ENCODE measurements around the gene CASP6. TPM values are rescaled to one million over a fixed set of nuclear protein-coding genes. Genes with fewer than 3 reads are reported as not detected.
"Not testable (repeated sequence)": the region's sequence is repeated elsewhere in the genome, so short reads cannot be mapped to it uniquely, and the experiment has no call there.

The CASP6 gene
- total RNA-seq, 1 donor from 2014 or later, result 7.0 TPM

DNA sequence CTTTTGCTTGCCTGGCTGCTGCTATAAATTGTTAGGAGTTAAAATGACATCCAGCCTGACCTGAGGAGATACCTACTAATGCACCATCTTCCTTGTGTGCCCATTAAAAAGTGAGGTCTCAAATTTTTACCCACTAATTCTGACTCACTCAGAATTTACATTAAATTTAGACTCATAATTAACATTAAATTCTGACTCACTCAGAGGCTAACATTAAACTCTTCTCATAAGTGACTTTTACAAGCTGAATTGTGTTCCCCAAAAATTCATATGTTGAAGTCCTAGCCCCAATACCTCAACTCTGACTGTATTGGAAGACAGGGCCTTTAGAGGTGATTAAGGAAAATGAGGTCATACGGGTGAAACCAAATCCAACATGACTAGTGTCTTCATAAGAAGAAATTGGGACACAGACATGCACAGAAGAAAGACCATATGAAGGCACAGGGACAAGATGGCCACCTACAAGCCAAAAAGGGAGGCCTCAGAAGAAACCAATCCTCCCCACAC is 11.8 kb downstream of the CASP6 start:
- Mint-ChIP-seq H3K27ac (no peak overlapping the region), H3K4me3 (no peak overlapping the region)
- no peak for DNase-seq

DNA sequence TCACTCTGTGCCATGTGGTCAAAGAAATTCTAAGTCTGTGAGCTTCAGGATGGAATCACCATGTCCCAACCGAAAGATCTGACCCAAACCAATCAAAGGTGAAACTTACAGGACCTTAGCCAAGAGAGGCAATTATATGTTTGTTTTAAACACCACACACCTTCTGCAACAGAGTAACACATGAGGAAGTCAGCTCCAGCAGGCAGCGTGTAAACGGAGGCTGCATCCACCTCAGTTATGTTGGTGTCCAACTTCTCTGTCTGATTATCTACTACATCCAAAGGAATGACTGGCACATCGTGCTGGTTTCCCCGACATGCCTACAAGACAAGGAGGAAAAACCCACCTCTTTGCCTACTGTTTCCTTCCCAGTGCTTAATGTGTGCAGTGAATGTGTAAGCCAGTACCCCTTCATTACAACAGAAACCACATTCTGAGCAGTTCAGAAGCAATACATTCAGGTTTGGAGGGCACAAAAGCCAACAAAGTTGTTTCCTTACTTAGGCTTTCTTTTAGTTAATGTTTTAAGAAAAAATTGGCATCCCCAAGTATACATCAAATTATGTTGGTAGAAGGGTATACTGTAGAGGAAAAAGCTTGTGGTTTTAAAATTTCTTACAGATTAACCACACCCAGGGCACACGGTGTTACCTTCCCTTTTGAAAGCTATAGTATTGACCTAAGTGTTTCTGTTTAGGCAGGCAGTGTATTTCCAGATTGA is 12.4 kb downstream of the CASP6 start:
- peaks cover 16% of the 10 kb centered on the region for H3K4me1 Mint-ChIP-seq
- peak overlapping the region; percentile 9 for H3K4me3 Mint-ChIP-seq
- TF ChIP-seq CTCF (IDR thresholded peaks at IDR 0.05), result no peak
- DNase-seq (no peak), ATAC-seq (ENCODE audit: low read depth) (no peak)
- ChIA-PET CTCF (no interaction called here), POLR2A (interaction anchor here (1.0 kb wide), 1 partner anchor 130 kb away, joined by 3 read pairs; no protein-coding TSS in a partner anchor)
- H3K9me3 Mint-ChIP-seq, result no peaks in the 10 kb centered on the region
- H3K27ac Mint-ChIP-seq, result peak overlapping the region; percentile 8
- intact Hi-C loops (cut with micrococcal nuclease), result no loop called here
- H3K27me3 Mint-ChIP-seq, result no peaks in the 10 kb centered on the region
- peaks cover 50% of the 10 kb centered on the region for H3K36me3 Mint-ChIP-seq (ENCODE audit: low read depth)

More for the DNA sequence above, 11.8 kb downstream of the CASP6 start:
- no peak for ATAC-seq (ENCODE audit: low read depth)
- intact Hi-C loops (cut with micrococcal nuclease), result no loop called here
- no peaks in the 10 kb centered on the region for H3K27me3 Mint-ChIP-seq
- POLR2A ChIA-PET, result no interaction called here
- no peaks in the 10 kb centered on the region for H3K9me3 Mint-ChIP-seq
- TF ChIP-seq CTCF (IDR thresholded peaks at IDR 0.05), result no peak
- H3K36me3 Mint-ChIP-seq (ENCODE audit: low read depth), result peaks cover 50% of the 10 kb centered on the region
- peaks cover 16% of the 10 kb centered on the region for H3K4me1 Mint-ChIP-seq
- CTCF ChIA-PET, result no interaction called here

DNA sequence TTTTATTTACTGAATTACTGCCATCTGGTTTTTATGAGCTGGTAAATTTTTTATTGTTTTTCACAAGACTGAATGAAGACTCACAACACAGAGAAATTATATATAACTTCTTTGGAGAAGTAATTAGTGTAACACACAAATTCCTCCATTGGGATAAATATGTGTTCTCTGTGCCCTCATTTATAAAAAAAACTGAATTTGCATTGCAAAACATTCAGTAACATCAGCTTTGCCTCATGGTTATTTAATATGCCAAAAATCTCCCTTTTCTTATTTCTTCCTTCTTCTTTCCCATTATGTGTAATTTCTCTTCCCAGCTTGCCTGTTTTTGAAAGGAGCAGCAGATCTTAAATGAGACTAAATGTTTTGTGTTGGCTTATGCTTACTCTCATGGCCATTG is 18.5 kb downstream of the CASP6 start:
- no peaks in the 10 kb centered on the region for H3K9me3 Mint-ChIP-seq
- no peak for TF ChIP-seq CTCF (IDR thresholded peaks at IDR 0.05)
- intact Hi-C loops (cut with micrococcal nuclease), result no loop called here
- ATAC-seq (ENCODE audit: low read depth) (no peak), DNase-seq (no peak)
- peaks cover 16% of the 10 kb centered on the region for H3K4me1 Mint-ChIP-seq
- H3K36me3 Mint-ChIP-seq (ENCODE audit: low read depth), result peaks cover 64% of the 10 kb centered on the region
- H3K27ac Mint-ChIP-seq, result no peak overlapping the region
- no peak overlapping the region for H3K4me3 Mint-ChIP-seq
- ChIA-PET POLR2A (no interaction called here), CTCF (interaction anchor here (1.3 kb wide), 1 partner anchor 20 kb away, joined by 3 read pairs; no protein-coding TSS in a partner anchor)
- no peaks in the 10 kb centered on the region for H3K27me3 Mint-ChIP-seq

GRCh38 chr4:109683621-109684253 is 19.5 kb downstream of the CASP6 start:
- intact Hi-C loops (cut with micrococcal nuclease), result no loop called here
- no peak for DNase-seq
- ChIA-PET POLR2A (interaction anchor here (0.6 to 0.7 kb wide), 2 partner anchors 49 to 121 kb away, joined by 6 read pairs; no protein-coding TSS in a partner anchor), CTCF (interaction anchor here (1.3 kb wide), 1 partner anchor 21 kb away, joined by 3 read pairs; no protein-coding TSS in a partner anchor)
- peaks cover 64% of the 10 kb centered on the region for H3K36me3 Mint-ChIP-seq (ENCODE audit: low read depth)
- peaks cover 16% of the 10 kb centered on the region for H3K4me1 Mint-ChIP-seq
- H3K4me3 Mint-ChIP-seq, result no peak overlapping the region
- H3K9me3 Mint-ChIP-seq, result no peaks in the 10 kb centered on the region
- no peak for TF ChIP-seq CTCF (IDR thresholded peaks at IDR 0.05)
- H3K27me3 Mint-ChIP-seq, result no peaks in the 10 kb centered on the region
- peak; percentile 25 for ATAC-seq (ENCODE audit: low read depth)
- H3K27ac Mint-ChIP-seq, result peak overlapping the region; percentile 5

DNA sequence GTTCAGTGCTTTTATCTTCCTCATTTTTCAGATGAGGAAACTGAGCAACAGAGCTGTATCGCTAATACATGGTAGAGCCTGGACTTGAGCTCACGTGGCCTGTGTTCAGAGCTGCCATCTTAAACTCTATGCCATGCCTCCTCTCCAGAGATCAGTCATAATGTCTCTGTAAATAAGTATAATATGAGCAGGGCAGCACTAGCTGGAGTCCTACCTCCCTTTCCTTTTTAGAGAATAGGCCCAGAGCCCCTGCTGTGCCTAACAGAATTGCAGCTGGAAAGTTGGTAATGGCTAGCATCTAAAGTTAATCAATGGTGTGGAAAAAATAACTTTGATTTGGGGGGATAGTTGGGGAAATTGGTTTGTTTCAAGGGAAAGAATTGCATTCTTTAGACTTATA is 20.4 kb downstream of the CASP6 start:
- Mint-ChIP-seq H3K27me3 (no peaks in the 10 kb centered on the region), H3K9me3 (no peaks in the 10 kb centered on the region), H3K4me1 (peaks cover 16% of the 10 kb centered on the region), H3K27ac (peak overlapping the region; percentile 64), H3K36me3 (ENCODE audit: low read depth) (peaks cover 62% of the 10 kb centered on the region), H3K4me3 (no peak overlapping the region)
- ChIA-PET CTCF (no interaction called here), POLR2A (no interaction called here)
- intact Hi-C loops (cut with micrococcal nuclease), result no loop called here
- TF ChIP-seq CTCF (IDR thresholded peaks at IDR 0.05), result no peak
- no peak for DNase-seq
- ATAC-seq (ENCODE audit: low read depth), result no peak

- H3K4me3 Mint-ChIP-seq; CTCF ChIA-PET; ATAC-seq (ENCODE audit: low read depth); DNase-seq; POLR2A ChIA-PET; H3K27me3 Mint-ChIP-seq; intact Hi-C loops (cut with micrococcal nuclease); H3K27ac Mint-ChIP-seq; H3K9me3 Mint-ChIP-seq: not testable (repeated sequence)
- Mint-ChIP-seq H3K36me3 (ENCODE audit: low read depth) (peaks cover 42% of the 10 kb centered on the region), H3K4me1 (peaks cover 14% of the 10 kb centered on the region)
These were observed 24.3 kb downstream of the CASP6 start for GRCh38 chr4:109678925-109679324.

DNA sequence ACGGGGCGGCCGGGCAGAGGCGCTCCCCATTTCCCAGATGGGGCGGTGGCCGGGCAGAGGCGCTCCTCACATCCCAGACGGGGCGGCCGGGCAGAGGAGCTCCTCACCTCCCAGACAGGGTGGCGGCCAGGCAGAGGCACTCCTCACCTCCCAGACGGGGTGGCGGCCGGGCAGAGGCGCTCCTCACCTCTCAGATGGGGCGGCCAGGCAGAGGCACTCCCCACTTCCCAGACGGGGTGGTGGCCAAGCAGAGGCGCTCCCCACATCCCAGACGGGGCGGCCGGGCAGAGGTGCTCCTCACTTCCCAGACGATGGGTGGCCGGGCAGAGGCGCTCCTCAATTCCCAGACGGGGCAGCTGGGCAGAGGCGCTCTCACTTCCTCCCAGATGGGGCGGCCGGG is 24.8 kb downstream of the CASP6 start:
- POLR2A ChIA-PET; ATAC-seq (ENCODE audit: low read depth); H3K27ac Mint-ChIP-seq; DNase-seq; H3K4me1 Mint-ChIP-seq; H3K27me3 Mint-ChIP-seq; H3K4me3 Mint-ChIP-seq; H3K9me3 Mint-ChIP-seq; CTCF ChIA-PET; intact Hi-C loops (cut with micrococcal nuclease): not testable (repeated sequence)
- H3K36me3 Mint-ChIP-seq (ENCODE audit: low read depth), result peaks cover 41% of the 10 kb centered on the region

All from activated B cell treated with CpG ODN at 0.5 μM for 24 hours (primary cell).